ENCODE data around the gene RARRES2.
A peak's percentile ranks its signal among the peaks of the same experiment; 100 is the strongest.

The RARRES2 gene

GRCh38 chr7:150360363-150361058 lies 19.1 kb upstream of the RARRES2 start:
- DNase-seq, result no peak

DNA sequence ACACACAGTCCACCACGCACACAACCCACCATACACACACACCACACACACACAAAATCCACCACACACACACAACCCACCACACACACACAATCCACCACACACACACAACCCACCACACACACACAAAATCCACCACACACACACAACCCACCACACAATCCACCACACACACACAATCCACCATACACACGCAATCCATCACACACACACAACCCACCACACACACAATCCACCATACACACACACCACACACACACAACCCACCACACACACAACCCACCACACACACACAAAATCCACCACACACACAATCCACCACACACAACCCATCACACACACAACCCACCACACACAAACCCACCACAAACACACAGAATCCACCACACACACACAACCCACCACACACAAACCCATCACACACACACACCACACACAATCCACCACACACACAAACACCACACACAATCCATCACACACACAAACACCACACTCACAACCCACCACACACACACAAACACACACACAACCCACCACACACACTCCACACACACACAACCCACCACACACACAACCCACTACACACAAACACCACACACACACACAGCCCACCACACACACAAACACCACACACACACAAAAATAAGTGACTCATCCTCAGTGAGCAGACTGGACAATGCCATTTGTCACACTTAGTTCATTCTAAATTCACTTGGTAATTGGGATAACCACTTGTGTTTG lies 18.4 kb upstream of the RARRES2 start:
- DNase-seq, result no peak

GRCh38 chr7:150358988-150359621 lies 17.7 kb upstream of the RARRES2 start:
- peak; percentile 31 for DNase-seq

DNA sequence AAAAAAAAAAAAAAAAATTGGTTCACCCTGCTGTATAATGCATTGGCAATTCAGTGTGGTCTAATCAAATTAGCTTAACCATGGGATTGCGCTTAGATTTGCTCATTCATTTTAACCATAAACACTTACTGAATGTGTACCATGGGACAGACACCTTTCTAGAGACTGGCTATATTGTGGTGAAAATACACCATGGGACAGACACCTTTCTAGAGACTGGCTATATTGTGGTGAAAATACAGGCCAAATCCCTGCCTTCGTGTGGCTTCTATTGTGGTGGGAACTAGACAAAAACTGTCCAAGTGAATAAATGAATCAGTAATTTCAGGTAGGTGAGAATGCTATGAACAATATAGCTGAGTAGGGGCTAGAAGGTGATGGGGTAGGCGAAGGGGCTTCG lies 17.0 kb upstream of the RARRES2 start:
- DNase-seq, result no peak

DNA sequence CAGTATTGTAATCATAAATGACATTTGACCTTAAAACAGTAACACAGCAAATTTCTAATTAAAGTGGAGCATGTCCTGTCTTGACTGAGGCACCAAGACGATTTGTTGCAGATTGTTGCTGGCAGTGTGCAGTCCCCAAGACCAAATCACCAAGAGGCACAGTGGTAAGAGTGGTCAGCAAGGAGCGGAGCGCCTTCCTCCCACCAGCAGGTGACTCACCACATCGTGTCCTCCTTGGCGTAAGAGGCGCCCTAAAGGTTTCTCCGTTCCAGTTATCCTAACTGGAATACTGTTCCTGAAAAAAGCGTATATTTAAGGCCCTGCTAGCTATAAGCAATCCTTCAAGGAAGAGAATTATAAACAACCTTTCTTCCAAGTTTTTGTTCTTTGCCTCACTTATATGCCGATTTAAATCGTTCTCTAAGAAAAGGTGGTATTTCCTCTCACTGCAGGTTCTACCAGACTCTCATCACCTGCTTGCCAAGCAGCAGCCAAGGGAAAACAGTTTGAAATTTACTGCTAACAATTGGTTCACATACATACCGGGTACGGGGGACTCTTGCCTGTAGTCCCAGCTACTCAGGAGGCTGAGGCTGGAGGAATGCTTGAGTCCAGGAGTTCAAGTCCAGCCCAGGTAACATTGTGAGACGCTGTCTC lies 16.5 kb upstream of the RARRES2 start:
- no peak for DNase-seq

- DNase-seq, result peak; percentile 80
These were observed 15.8 kb upstream of the RARRES2 start for GRCh38 chr7:150357270-150357669.

DNA sequence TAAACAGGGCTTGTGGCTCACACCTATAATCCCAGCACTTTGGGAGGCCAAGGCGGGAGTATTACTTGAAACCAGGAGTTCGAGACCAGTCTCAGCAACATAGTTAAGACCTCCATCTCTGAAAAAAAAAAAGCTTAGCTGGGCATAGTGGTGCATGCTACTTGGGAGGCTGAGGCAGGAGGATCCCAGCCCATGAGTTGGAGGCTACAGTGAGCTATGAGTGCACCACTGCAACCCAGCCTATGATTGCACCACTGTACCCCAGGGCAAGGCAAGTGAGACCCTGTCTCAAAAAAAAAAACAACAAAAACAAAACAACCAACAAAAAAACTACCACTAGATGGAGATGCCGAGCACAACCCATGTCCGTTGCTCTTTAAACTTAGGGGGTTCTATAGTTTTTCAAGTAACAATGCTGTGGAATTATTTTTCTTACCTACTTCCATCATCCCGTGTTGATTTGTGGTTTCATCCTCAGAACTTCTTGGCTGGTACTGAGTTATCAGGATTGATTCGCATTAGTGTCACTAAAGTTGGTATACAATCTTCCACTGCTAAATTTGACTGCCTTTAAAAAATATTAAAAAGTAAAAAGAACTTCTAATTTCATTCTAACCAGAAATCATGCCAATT lies 15.0 kb upstream of the RARRES2 start:
- peak; percentile 59 for DNase-seq

DNA sequence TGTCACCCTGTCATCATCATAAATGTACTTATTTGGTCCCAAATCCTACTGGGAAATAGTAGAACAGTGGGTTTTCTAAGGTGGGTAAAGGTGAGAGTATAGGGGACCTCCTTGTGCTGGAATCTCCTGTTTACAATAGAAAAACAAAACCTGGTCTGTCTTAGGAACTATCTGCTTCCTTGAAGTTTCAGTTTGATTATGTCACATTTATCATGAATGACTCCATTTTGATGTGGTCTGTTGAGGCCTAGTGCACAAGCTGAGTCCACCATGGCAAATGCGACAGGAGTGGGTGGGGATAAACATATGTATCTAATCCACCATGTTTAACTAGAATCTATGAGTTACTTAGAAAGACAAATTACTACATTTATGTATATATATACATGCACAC lies 14.2 kb upstream of the RARRES2 start:
- DNase-seq, result no peak

DNA sequence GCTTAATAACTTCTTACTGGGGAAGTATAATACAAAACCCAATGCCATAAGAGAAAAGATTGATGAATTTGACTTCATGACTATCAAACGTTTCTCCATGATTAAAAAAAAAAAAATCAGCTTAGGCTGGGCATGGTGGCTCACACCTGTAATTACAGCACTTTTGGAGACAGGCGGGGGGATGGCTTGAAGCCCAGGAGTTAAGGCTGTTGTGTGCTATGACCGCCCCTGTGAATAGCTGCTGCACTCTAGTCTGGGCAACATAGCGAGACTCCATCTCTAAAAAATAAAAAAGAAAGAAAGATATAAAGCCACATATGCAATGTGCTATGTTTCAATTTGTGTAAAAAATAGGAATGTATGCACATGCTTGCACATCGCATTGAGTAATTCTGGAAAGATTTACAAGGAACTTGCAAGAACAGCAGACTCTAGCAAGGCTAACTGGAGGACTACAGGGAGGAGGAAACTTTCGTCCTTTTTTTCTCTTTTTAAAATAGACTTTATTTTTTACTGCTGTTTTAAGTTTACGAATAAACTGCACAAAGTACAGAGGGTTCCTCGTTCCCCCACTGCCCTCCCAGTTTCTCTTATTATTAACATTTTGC lies 10.3 kb upstream of the RARRES2 start:
- DNase-seq, result no peak

GRCh38 chr7:150346922-150347321 lies 5.5 kb upstream of the RARRES2 start:
- no peak for DNase-seq

DNA sequence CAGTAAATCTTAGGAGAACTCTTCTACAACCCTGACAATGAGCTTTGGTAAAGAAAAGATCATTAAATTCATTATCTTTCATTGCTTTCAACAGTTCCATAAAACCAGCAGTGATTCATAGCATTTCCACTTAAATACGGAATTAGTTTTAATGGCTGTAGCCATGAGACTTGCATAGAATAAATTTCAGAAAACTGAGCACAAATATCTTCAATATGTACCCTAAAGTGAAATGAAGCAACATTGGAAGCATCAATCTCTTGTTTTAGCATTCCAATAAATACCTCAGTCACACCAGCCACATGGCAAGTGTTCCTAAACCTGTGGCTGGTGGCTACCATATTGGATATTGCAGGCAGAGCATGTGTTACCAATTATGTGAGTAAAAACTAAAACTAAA lies 3.6 kb upstream of the RARRES2 start:
- no peak for DNase-seq

- DNase-seq, result no peak
These were observed 2.9 kb upstream of the RARRES2 start for GRCh38 chr7:150344299-150344698.

DNA sequence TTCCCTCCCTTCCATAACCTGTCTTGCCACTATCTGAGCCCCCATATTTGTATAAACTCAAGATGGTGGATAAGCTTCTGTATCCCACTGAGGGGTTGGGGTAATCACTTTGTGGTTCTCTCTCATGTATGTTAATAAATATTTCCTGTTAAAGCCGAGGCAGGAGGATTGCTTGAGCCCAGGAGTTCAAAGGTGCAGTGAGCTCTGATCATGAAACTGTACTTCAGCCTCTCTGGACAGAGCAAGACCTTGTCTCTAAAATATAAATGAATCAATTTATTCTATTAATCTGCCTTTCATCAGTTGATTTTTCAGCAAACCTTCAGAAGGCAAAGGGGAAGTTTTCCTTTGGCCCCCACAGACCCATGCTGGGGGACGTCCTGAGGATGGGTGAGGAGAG lies 1.8 kb upstream of the RARRES2 start:
- DNase-seq, result no peak

- DNase-seq, result no peak
These were observed 636 bp upstream of the RARRES2 start for GRCh38 chr7:150342121-150342408.

GRCh38 chr7:150340875-150341262 lies 560 bp downstream of the RARRES2 start:
- DNase-seq, result no peak

DNA sequence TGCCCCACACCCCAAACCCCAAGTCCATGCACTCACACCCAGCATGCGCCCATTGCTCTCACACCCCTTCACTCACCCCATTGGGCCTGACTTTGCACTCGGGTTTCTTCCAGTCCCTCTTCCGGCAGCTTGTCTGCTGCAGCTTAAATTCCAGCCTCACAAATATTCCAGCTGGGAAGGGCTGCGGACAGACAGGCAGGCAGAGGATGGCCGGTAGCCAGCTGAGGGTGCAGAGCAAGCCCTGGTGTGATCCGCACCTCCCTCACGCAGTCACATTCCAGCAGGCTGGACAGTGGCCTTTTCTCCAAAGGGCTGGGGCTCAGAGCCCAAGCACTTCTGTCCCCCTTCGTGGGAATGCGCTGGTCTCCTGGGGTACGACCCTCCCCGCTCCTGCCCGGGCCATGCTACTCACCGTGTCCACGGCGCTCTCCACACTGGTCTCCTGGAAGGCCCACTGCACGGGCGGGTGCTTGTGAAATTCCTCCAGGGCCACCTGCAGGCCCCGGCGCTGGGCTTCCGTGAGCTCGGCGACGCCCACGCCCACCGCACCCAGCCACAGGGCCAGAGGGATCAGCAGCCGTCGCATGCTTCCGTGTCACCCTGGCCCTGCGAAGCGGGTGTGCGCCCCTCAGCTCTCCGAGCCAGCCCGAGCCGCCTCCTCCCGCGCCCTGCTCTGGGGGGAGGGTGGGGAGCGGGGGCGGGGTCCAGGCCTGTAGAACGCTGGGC lies 1.2 kb downstream of the RARRES2 start:
- no peak for DNase-seq

DNA sequence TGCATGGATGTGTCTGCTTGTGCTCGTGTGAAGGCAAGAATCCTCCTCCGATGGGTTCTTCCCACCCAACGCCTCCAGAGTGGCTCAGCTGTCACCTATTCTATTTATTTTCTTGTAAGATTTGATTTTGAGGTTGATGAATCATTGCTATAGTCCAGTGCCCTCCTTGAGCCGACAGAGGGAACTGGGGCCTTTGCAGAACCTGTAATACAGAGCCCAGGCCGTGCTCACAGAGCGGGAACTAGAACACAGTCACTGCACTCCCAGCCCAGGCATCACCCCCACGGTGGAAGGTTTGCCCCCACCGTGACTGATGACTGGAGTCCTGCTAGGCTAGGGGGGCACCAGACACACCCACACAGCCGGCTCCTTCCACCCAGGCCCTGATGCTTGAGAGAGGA lies 2.0 kb downstream of the RARRES2 start:
- no peak for DNase-seq

DNA sequence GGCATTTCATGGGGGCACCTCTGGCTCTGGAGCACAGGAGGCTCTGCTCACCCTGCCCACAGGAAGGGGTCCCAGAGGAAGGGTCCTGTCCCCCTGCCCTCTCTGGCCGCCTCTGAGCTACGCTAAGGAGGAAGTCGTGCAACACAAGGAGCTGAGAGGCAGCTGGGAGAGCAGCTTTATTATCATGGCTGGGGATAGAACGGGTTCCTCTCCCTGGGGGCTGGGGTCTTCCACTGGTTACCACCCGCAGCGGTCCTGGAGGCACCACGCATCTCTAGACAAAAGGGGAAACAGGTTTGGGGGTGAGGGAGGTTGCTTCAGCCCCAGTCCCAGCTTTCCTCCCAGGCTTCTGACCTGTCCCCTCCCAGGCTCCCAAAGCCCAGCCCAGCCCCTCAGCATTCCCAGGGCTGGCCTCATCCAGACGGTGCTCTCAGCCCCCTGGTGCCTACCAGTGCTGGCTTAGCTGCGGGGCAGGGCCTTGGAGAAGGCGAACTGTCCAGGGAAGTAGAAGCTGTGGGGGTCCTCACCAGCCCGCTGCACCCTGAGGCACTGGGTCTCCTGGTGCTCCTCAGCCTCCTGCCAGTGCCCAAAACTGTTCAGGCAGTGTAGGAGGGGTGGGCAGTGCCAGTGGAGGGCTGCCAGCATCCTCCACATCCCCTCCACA lies 3.1 kb downstream of the RARRES2 start:
- DNase-seq, result no peak

GRCh38 chr7:150337659-150338081 lies 3.8 kb downstream of the RARRES2 start:
- no peak for DNase-seq

- DNase-seq, result no peak
These were observed 4.2 kb downstream of the RARRES2 start for GRCh38 chr7:150337179-150337578.

DNA sequence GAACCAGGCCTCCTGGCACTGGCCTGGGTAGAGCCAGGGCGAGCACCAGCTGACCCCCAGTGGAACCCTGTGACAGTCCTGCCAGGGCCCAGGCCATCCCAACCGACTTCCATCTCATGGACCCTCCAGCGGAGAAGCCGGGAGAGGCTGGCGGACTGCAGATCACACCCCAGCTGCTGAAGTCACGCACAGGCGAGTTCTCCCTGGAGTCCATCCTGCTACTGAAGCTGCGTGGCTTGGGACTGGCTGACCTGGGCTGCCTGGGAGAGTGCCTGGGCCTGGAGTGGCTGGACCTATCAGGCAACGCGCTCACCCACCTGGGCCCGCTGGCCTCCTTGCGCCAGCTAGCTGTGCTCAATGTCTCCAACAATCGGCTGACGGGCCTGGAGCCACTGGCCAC lies 4.7 kb downstream of the RARRES2 start:
- DNase-seq, result no peak

- no peak for DNase-seq
These were observed 5.7 kb downstream of the RARRES2 start for GRCh38 chr7:150335774-150336112.

Data from CD4-positive, alpha-beta T cell treated with Interleukin-12 subunit alpha and Interleukin-12 subunit beta, for 1 hour (primary cell).